K562 (cell line): ENCODE measurements around the gene DYNLT4. TPM values are rescaled to one million over a fixed set of nuclear protein-coding genes. Genes with fewer than 3 reads are reported as not detected.

Experiments used
- BRD4 ChIP-seq: fragments of 200-600 bp; sonication (generic); IDR thresholded peaks from 2 replicates; pipeline ENCODE4 v1.6.1; 2017; ENCODE audit warnings: inconsistent platforms
- BRF1 ChIP-seq: IDR thresholded peaks from 3 replicates; pipeline ENCODE4 v1.6.1; 2011; ENCODE audit warnings: borderline replicate concordance, mild to moderate bottlenecking; ENCODE audit not compliant: insufficient read length; ENCODE audit errors: extremely low read depth
- FOXP1 ChIP-seq: sonication (generic); formaldehyde crosslinking; IDR thresholded peaks from 2 replicates; pipeline ENCODE4 v1.8.0; 2022; ENCODE audit warnings: mild to moderate bottlenecking, missing genetic modification reagents
- HOMEZ ChIP-seq: fragments of 250-450 bp; sonication (Bioruptor Pico); IDR thresholded peaks from 2 replicates; pipeline ENCODE4 v1.4.0; 2020; ENCODE audit warnings: mild to moderate bottlenecking, moderate library complexity
- NCOA4 ChIP-seq: fragments of 450-650 bp; IDR thresholded peaks from 2 replicates; pipeline ENCODE4 v1.6.1; 2018; ENCODE audit warnings: mild to moderate bottlenecking; ENCODE audit not compliant: partially characterized antibody
- RBBP5 ChIP-seq: fragments of 200-600 bp; sonication (generic); IDR thresholded peaks from 2 replicates; pipeline ENCODE4 v1.6.1; 2012; ENCODE audit warnings: borderline replicate concordance, mild to moderate bottlenecking, low read length, control low read depth, inconsistent platforms; ENCODE audit not compliant: insufficient read depth, poor library complexity, severe bottlenecking
- STAT5A ChIP-seq: IDR thresholded peaks from 2 replicates; pipeline ENCODE4 v1.6.1; 2012; ENCODE audit warnings: low read length, inconsistent platforms, borderline replicate concordance
- TRIM25 ChIP-seq: fragments of 450-650 bp; IDR thresholded peaks from 2 replicates; pipeline ENCODE4 v1.7.0; 2016; ENCODE audit warnings: borderline replicate concordance
- ZNF263 ChIP-seq: sonication (generic); formaldehyde crosslinking; IDR thresholded peaks from 2 replicates; pipeline ENCODE4 v1.8.0; 2022; ENCODE audit warnings: mild to moderate bottlenecking, missing genetic modification reagents, borderline replicate concordance
- ZNF561 ChIP-seq: fragments of 450-650 bp; formaldehyde crosslinking; conservative IDR thresholded peaks from 2 replicates; pipeline ENCODE4 v1.4.0; 2020; ENCODE audit warnings: mild to moderate bottlenecking, moderate library complexity
- polyA plus RNA-seq, 8 experiments: library from polyadenylated mRNA; depleted of rRNA in 4 of 8; stranded (reverse) in 5 of 8; unstranded in 3 of 8; fragments of >200 nt; fragmentation: Nextera tagmentation in 2 of 8; fragmentation: Illumina TruSeq in 1 of 8; extraction: Ambion mirVana in 2 of 8; extraction: Trizol in 1 of 8; gene quantifications; 2 replicates each; pipeline versions ENCODE4 v1.2.1 to v1.2.3, GENCODE V29; 2011 to 2014; ENCODE audit warnings: inconsistent platforms in 1 of 8, missing spikeins in 1 of 8
- total RNA-seq, 7 experiments: library from RNA; depleted of rRNA in 6 of 7; stranded (reverse); fragments of >200 nt in 6 of 7; fragmentation: Illumina TruSeq in 2 of 7; extraction: Trizol in 2 of 7; gene quantifications; 2 replicates each; pipeline versions ENCODE4 v1.2.1 to v1.2.3, GENCODE V29; 2011 to 2021; ENCODE audit warnings: low replicate concordance in 1 of 7
- TF ChIP-seq, protein P1 (sequence below): sonication (generic); formaldehyde crosslinking; IDR thresholded peaks from 2 replicates; pipeline ENCODE4 v1.8.0; 2022; ENCODE audit warnings: mild to moderate bottlenecking, missing genetic modification reagents
- TF ChIP-seq, protein P2 (sequence below): fragments of 250-450 bp; sonication (Bioruptor Pico); IDR thresholded peaks from 2 replicates; pipeline ENCODE4 v1.5.0; 2020; ENCODE audit warnings: mild to moderate bottlenecking
- TF ChIP-seq, protein P3 (sequence below): sonication (generic); formaldehyde crosslinking; IDR thresholded peaks from 2 replicates; pipeline ENCODE4 v1.8.0; 2022; ENCODE audit warnings: missing genetic modification reagents, mild to moderate bottlenecking, moderate library complexity, borderline replicate concordance
- TF ChIP-seq, protein P4 (sequence below): sonication (generic); formaldehyde crosslinking; IDR thresholded peaks from 2 replicates; pipeline ENCODE4 v1.8.0; 2022; ENCODE audit warnings: mild to moderate bottlenecking, missing genetic modification reagents

Gene DYNLT4
- total and polyA plus RNA-seq, 9 of the 15 experiments (the other 6 are each of a cell fraction or from before 2014, with no cell fraction given) = 0.29 to 0.73 TPM; not detected in 7

- TF ChIP-seq, protein P1, sequence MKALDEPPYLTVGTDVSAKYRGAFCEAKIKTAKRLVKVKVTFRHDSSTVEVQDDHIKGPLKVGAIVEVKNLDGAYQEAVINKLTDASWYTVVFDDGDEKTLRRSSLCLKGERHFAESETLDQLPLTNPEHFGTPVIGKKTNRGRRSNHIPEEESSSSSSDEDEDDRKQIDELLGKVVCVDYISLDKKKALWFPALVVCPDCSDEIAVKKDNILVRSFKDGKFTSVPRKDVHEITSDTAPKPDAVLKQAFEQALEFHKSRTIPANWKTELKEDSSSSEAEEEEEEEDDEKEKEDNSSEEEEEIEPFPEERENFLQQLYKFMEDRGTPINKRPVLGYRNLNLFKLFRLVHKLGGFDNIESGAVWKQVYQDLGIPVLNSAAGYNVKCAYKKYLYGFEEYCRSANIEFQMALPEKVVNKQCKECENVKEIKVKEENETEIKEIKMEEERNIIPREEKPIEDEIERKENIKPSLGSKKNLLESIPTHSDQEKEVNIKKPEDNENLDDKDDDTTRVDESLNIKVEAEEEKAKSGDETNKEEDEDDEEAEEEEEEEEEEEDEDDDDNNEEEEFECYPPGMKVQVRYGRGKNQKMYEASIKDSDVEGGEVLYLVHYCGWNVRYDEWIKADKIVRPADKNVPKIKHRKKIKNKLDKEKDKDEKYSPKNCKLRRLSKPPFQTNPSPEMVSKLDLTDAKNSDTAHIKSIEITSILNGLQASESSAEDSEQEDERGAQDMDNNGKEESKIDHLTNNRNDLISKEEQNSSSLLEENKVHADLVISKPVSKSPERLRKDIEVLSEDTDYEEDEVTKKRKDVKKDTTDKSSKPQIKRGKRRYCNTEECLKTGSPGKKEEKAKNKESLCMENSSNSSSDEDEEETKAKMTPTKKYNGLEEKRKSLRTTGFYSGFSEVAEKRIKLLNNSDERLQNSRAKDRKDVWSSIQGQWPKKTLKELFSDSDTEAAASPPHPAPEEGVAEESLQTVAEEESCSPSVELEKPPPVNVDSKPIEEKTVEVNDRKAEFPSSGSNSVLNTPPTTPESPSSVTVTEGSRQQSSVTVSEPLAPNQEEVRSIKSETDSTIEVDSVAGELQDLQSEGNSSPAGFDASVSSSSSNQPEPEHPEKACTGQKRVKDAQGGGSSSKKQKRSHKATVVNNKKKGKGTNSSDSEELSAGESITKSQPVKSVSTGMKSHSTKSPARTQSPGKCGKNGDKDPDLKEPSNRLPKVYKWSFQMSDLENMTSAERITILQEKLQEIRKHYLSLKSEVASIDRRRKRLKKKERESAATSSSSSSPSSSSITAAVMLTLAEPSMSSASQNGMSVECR (CRISPR knock-in tag) = 0 out of 2 replicates have a peak, but pooled peaks have one; percentile 44
- TF ChIP-seq TRIM25 (no peak), BRF1 (no peak), NCOA4 (no peak), BRD4 (no peak; the same call in 1 of the 2 replicates), STAT5A (no peak), HOMEZ (CRISPR knock-in tag) (peak; percentile 45; the same call in 1 of the 2 replicates), ZNF263 (CRISPR knock-in tag) (no peak), ZNF561 (CRISPR knock-in tag) (no peak), RBBP5 (peak; percentile 49), FOXP1 (CRISPR knock-in tag) (0 out of 2 replicates have a peak, but pooled peaks have one; percentile 11)
- TF ChIP-seq, protein P2, sequence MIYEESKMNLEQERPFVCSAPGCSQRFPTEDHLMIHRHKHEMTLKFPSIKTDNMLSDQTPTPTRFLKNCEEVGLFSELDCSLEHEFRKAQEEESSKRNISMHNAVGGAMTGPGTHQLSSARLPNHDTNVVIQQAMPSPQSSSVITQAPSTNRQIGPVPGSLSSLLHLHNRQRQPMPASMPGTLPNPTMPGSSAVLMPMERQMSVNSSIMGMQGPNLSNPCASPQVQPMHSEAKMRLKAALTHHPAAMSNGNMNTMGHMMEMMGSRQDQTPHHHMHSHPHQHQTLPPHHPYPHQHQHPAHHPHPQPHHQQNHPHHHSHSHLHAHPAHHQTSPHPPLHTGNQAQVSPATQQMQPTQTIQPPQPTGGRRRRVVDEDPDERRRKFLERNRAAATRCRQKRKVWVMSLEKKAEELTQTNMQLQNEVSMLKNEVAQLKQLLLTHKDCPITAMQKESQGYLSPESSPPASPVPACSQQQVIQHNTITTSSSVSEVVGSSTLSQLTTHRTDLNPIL (CRISPR knock-in tag) = peak; percentile 57; the same call in 1 of the 2 replicates
- TF ChIP-seq, protein P3, sequence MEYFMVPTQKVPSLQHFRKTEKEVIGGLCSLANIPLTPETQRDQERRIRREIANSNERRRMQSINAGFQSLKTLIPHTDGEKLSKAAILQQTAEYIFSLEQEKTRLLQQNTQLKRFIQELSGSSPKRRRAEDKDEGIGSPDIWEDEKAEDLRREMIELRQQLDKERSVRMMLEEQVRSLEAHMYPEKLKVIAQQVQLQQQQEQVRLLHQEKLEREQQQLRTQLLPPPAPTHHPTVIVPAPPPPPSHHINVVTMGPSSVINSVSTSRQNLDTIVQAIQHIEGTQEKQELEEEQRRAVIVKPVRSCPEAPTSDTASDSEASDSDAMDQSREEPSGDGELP (CRISPR knock-in tag) = no peak; the same call in 1 of the 2 replicates
- TF ChIP-seq, protein P4, sequence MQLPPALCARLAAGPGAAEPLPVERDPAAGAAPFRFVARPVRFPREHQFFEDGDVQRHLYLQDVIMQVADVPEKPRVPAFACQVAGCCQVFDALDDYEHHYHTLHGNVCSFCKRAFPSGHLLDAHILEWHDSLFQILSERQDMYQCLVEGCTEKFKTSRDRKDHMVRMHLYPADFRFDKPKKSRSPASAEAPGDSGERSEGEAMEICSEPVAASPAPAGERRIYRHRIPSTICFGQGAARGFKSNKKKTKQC (CRISPR knock-in tag) = peak; percentile 27; the same call in 1 of the 2 replicates
Observed at GRCh38 chr1:44808063-44808937, 1.1 kb upstream of the DYNLT4 start, which contains the start of gene BTBD19 (continued).
